HepG2 (cell line): ENCODE measurements around the gene ERP44. TPM values are rescaled to one million over a fixed set of nuclear protein-coding genes. Genes with fewer than 3 reads are reported as not detected.

Experiments used
- ATAC-seq: fragments of 200-7000 bp; cut with Tn5 transposase; 3 replicates; pipeline ENCODE4 v1.9.1; 2020; ENCODE audit warnings: mild to moderate bottlenecking, moderate library complexity
- BruUV-seq: library from RNA; stranded (reverse); fragments of 400-500 nt; replicated peaks from 2 replicates; lab custom pipeline; 2021; lab: Mats Ljungman, UMichigan
- CTCF ChIA-PET: fragments of 300-600 bp; formaldehyde crosslinking; extraction: SDS; loops from one replicate; lab custom pipeline; 2021; ENCODE audit warnings: low total read pairs, inconsistent platforms, low intra/inter-chr PET ratio; lab: Yijun Ruan, JAX
- POLR2A ChIA-PET: fragments of 350-600 bp; sonication (Branson Sonifier 250); formaldehyde crosslinking; loops from one replicate; lab custom pipeline; 2020; ENCODE audit warnings: antibody characterized with exemption, inconsistent platforms; lab: Yijun Ruan, JAX
- DNase-seq: peaks from one replicate; pipeline ENCODE4 v3.0.0-alpha.2; 2015; ENCODE audit warnings: low spot score
- FAIRE-seq: peaks from 3 replicates; lab custom pipeline; 2011; peaks lifted over from hg19 to GRCh38; lab: Jason Lieb, UNC
- H2AFZ ChIP-seq: one replicate; pipeline ENCODE4 v1.6.1; 2011; ENCODE audit warnings: low read length, inconsistent platforms
- H3K27ac ChIP-seq: fragments of 300-600 bp; 3 replicates; pipeline ENCODE4 v1.8.0; 2011; ENCODE audit warnings: mixed run types, mild to moderate bottlenecking, mixed read lengths, low read length, inconsistent platforms; ENCODE audit not compliant: insufficient read depth; ENCODE audit errors: extremely low read length
- H3K27me3 ChIP-seq, 2 experiments: fragments of 200-600 bp in 1 of 2; 2 replicates in 1 of 2; 3 replicates in 1 of 2; pipeline versions ENCODE4 v1.6.0 to v1.8.0; 2011; ENCODE audit warnings: low read length in 2 of 2, mild to moderate bottlenecking in 2 of 2, moderate library complexity in 2 of 2, inconsistent platforms in 1 of 2; ENCODE audit not compliant: insufficient read depth in 2 of 2, control insufficient read depth in 1 of 2
- H3K36me3 ChIP-seq, 2 experiments: fragments of 200-600 bp in 1 of 2; replicated peaks in 1 of 2; 2 replicates in 1 of 2; 3 replicates in 1 of 2; pipeline versions ENCODE4 v1.5.1 to v1.8.0; 2011; ENCODE audit warnings: low read length in 2 of 2, inconsistent platforms in 1 of 2; ENCODE audit not compliant: insufficient read depth in 2 of 2, control insufficient read depth in 1 of 2
- H3K4me1 ChIP-seq: 2 replicates; pipeline ENCODE4 v1.5.1; 2012; ENCODE audit warnings: low read length, inconsistent platforms; ENCODE audit not compliant: insufficient read depth
- H3K4me2 ChIP-seq: 2 replicates; pipeline ENCODE4 v1.6.0; 2011; ENCODE audit warnings: low read depth, low read length, inconsistent platforms
- H3K4me3 ChIP-seq, 3 experiments: fragments of 200-600 bp in 1 of 3; sonication (generic), shearing (Covaris generic) in 1 of 3; replicated peaks in 1 of 3; 2 replicates each; pipeline ENCODE4 v1.5.1; 2011 to 2016; ENCODE audit warnings: low read length in 3 of 3, inconsistent platforms in 2 of 3, low read depth in 2 of 3, mild to moderate bottlenecking in 2 of 3, control low read depth in 1 of 3, mixed read lengths in 1 of 3; ENCODE audit not compliant: insufficient read depth in 1 of 3
- H3K79me2 ChIP-seq: one replicate; pipeline ENCODE4 v1.6.1; 2011; ENCODE audit warnings: low read length, inconsistent platforms; ENCODE audit not compliant: insufficient read depth
- H3K9ac ChIP-seq: 2 replicates; pipeline ENCODE4 v1.6.0; 2011; ENCODE audit warnings: mild to moderate bottlenecking, low read depth, low read length, inconsistent platforms; ENCODE audit not compliant: insufficient read depth
- H3K9me3 ChIP-seq: 2 replicates; pipeline ENCODE4 v1.5.1; 2012; ENCODE audit warnings: mild to moderate bottlenecking, low read length
- H4K20me1 ChIP-seq: 2 replicates; pipeline ENCODE4 v1.6.0; 2011; ENCODE audit warnings: inconsistent platforms, mild to moderate bottlenecking, low read length, moderate library complexity; ENCODE audit not compliant: insufficient read depth
- BRCA1 ChIP-seq: sonication (generic); formaldehyde crosslinking; IDR thresholded peaks from 2 replicates; pipeline ENCODE4 v1.4.0; 2020; ENCODE audit warnings: missing genetic modification reagents
- KMT2A ChIP-seq: sonication (generic); formaldehyde crosslinking; IDR thresholded peaks from 2 replicates; pipeline ENCODE4 v1.4.0; 2020; ENCODE audit warnings: missing genetic modification reagents
- MIER3 ChIP-seq: IDR thresholded peaks from 2 replicates; pipeline ENCODE4 v1.6.1; 2016; ENCODE audit warnings: missing compliant biosample characterization, borderline replicate concordance
- NFIB ChIP-seq: sonication (generic); formaldehyde crosslinking; IDR thresholded peaks from 2 replicates; pipeline ENCODE4 v1.9.0; 2021; ENCODE audit warnings: missing genetic modification reagents, mild to moderate bottlenecking, borderline replicate concordance
- PHB2 ChIP-seq: fragments of 450-650 bp; IDR thresholded peaks from 2 replicates; pipeline ENCODE4 v1.6.1; 2018; ENCODE audit not compliant: partially characterized antibody
- STAG1 ChIP-seq: sonication (generic); formaldehyde crosslinking; IDR thresholded peaks from 2 replicates; pipeline ENCODE4 v1.4.0; 2020; ENCODE audit warnings: missing genetic modification reagents
- ZBTB8A ChIP-seq: sonication (generic); formaldehyde crosslinking; IDR thresholded peaks from 2 replicates; pipeline ENCODE4 v1.4.0; 2020; ENCODE audit warnings: mild to moderate bottlenecking, low read depth, missing genetic modification reagents, borderline replicate concordance
- ZFP41 ChIP-seq: sonication (generic); formaldehyde crosslinking; IDR thresholded peaks from 2 replicates; pipeline ENCODE4 v1.4.0; 2020; ENCODE audit warnings: mild to moderate bottlenecking, missing genetic modification reagents, borderline replicate concordance
- ZNF101 ChIP-seq: sonication (generic); formaldehyde crosslinking; IDR thresholded peaks from 2 replicates; pipeline ENCODE4 v1.4.0; 2020; ENCODE audit warnings: mild to moderate bottlenecking, low read depth, missing genetic modification reagents, borderline replicate concordance
- ZNF430 ChIP-seq: sonication (generic); formaldehyde crosslinking; IDR thresholded peaks from 2 replicates; pipeline ENCODE4 v1.9.0; 2021; ENCODE audit warnings: mild to moderate bottlenecking, missing genetic modification reagents
- ZNF737 ChIP-seq: sonication (generic); formaldehyde crosslinking; IDR thresholded peaks from 2 replicates; pipeline ENCODE4 v1.5.0; 2020; ENCODE audit warnings: missing genetic modification reagents, mild to moderate bottlenecking, borderline replicate concordance
- WGBS: methylation state at CpG from one replicate; pipeline ENCODE4 v1.1.6; 2017; ENCODE audit warnings: low lambda C conversion rate; 5-methylcytosine and 5-hydroxymethylcytosine counted together
- in situ Hi-C: cut with HindIII; loops from 2 replicates; pipeline ENCODE4 v1.10.0; 2017; ENCODE audit warnings: low pct_unique_long_range_greater_than_20kb; ENCODE audit not compliant: extremely low pct_ligation_motif_present
- intact Hi-C: fragments of 100-400 bp; cut with micrococcal nuclease; formaldehyde crosslinking; loops from one replicate; pipeline ENCODE4 v1.10.0; 2022; ENCODE audit not compliant: unreplicated experiment
- polyA plus RNA-seq, 8 experiments: library from polyadenylated mRNA; depleted of rRNA in 3 of 8; stranded (reverse) in 7 of 8; unstranded in 1 of 8; fragments of >200 nt; fragmentation: Illumina TruSeq in 4 of 8; extraction: Trizol in 4 of 8; gene quantifications; 2 replicates each; pipeline versions ENCODE4 v1.2.1 to v1.2.3, GENCODE V29; 2011 to 2016; ENCODE audit warnings: low read depth in 4 of 8, missing spikeins in 1 of 8, mixed read lengths in 1 of 8; ENCODE audit not compliant: insufficient read depth in 1 of 8
- total RNA-seq, 5 experiments: library from RNA; depleted of rRNA; stranded (reverse); fragments of >200 nt; fragmentation: Illumina TruSeq; extraction: Trizol; gene quantifications; 2 replicates each; pipeline ENCODE4 v1.2.3, GENCODE V29; 2016; ENCODE audit warnings: low read depth in 1 of 5
- TF ChIP-seq, protein P1 (sequence below): sonication (generic); formaldehyde crosslinking; IDR thresholded peaks from 2 replicates; pipeline ENCODE4 v1.5.0; 2020; ENCODE audit warnings: mild to moderate bottlenecking, missing genetic modification reagents
- TF ChIP-seq, protein P2 (sequence below): sonication (generic); formaldehyde crosslinking; IDR thresholded peaks from 2 replicates; pipeline ENCODE4 v1.4.0; 2020; ENCODE audit warnings: missing genetic modification reagents
- TF ChIP-seq, protein P3 (sequence below): sonication (generic); formaldehyde crosslinking; IDR thresholded peaks from 2 replicates; pipeline ENCODE4 v1.4.0; 2020; ENCODE audit warnings: missing genetic modification reagents; ENCODE audit errors: not compliant biosample characterization
- TF ChIP-seq, protein P4 (sequence below): sonication (generic); formaldehyde crosslinking; IDR thresholded peaks from 2 replicates; pipeline ENCODE4 v1.8.0; 2022; ENCODE audit warnings: low read depth, missing genetic modification reagents
- TF ChIP-seq, protein P5 (sequence below): sonication (generic); formaldehyde crosslinking; IDR thresholded peaks from 2 replicates; pipeline ENCODE4 v1.4.0; 2020; ENCODE audit warnings: missing genetic modification reagents

The ERP44 gene
- total and polyA plus RNA-seq, 2 of the 13 experiments (the other 11 are each of a cell fraction or from before 2014, with no cell fraction given), result 8.9 to 13.8 TPM

DNA sequence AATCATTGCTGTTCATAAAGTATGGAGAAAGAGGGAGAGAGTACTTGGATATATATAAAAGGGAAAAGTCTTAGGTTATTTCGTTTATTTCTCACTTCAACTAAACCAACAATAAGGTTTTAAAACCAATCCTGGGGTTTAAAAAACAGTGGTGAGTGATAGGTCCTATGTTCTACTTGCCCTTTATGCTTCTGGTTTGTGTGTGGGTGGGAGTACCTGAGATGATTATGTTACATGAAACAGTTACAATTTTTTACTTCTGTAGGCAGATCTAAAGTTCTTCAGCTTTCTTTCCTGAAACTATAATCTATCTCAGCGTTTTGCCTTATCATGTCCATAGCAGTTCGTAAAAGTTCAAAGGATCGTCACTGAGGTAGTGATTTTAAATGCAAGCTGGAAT lies 143.2 kb downstream of the ERP44 start:
- Histone ChIP-seq H3K27ac (no peak overlapping the region), H3K4me3 (no peak overlapping the region), H3K9ac (no peak overlapping the region), H3K79me2 (no peaks in the 10 kb centered on the region), H3K36me3 (peaks cover 0 to 16% of the 10 kb centered on the region in 2 experiments; a peak in 2 of 5 replicates), H3K9me3 (no peaks in the 10 kb centered on the region), H2AFZ (no peak overlapping the region), H3K4me2 (no peak overlapping the region), H3K27me3 (no peaks in the 10 kb centered on the region), H4K20me1 (no peaks in the 10 kb centered on the region), H3K4me1 (no peaks in the 10 kb centered on the region)
- FAIRE-seq, result no peak
- in situ Hi-C loops, result no loop called here
- no TSS peak for BruUV-seq
- WGBS, result 82% methylated on average over 4 of the region's 4 CpGs
- no peak for ATAC-seq
- ChIA-PET POLR2A (no interaction called here), CTCF (no interaction called here)
- DNase-seq, result no peak
- intact Hi-C loops, result no loop called here
- TF ChIP-seq NFIB (CRISPR knock-in tag), result no peak
- no peak for TF ChIP-seq ZNF430 (CRISPR knock-in tag)
- TF ChIP-seq MIER3 (CRISPR knock-in tag), result no peak
- no peak for TF ChIP-seq ZBTB8A
- TF ChIP-seq, protein P1, sequence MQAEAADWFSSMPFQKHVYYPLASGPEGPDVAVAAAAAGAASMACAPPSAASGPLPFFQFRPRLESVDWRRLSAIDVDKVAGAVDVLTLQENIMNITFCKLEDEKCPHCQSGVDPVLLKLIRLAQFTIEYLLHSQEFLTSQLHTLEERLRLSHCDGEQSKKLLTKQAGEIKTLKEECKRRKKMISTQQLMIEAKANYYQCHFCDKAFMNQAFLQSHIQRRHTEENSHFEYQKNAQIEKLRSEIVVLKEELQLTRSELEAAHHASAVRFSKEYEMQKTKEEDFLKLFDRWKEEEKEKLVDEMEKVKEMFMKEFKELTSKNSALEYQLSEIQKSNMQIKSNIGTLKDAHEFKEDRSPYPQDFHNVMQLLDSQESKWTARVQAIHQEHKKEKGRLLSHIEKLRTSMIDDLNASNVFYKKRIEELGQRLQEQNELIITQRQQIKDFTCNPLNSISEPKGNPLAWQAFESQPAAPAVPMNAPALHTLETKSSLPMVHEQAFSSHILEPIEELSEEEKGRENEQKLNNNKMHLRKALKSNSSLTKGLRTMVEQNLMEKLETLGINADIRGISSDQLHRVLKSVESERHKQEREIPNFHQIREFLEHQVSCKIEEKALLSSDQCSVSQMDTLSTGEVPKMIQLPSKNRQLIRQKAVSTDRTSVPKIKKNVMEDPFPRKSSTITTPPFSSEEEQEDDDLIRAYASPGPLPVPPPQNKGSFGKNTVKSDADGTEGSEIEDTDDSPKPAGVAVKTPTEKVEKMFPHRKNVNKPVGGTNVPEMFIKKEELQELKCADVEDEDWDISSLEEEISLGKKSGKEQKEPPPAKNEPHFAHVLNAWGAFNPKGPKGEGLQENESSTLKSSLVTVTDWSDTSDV, result no peak
- TF ChIP-seq ZNF737 (CRISPR knock-in tag), result no peak
- TF ChIP-seq ZFP41 (CRISPR knock-in tag), result no peak
- TF ChIP-seq ZNF101 (CRISPR knock-in tag), result no peak
- TF ChIP-seq, protein P2, sequence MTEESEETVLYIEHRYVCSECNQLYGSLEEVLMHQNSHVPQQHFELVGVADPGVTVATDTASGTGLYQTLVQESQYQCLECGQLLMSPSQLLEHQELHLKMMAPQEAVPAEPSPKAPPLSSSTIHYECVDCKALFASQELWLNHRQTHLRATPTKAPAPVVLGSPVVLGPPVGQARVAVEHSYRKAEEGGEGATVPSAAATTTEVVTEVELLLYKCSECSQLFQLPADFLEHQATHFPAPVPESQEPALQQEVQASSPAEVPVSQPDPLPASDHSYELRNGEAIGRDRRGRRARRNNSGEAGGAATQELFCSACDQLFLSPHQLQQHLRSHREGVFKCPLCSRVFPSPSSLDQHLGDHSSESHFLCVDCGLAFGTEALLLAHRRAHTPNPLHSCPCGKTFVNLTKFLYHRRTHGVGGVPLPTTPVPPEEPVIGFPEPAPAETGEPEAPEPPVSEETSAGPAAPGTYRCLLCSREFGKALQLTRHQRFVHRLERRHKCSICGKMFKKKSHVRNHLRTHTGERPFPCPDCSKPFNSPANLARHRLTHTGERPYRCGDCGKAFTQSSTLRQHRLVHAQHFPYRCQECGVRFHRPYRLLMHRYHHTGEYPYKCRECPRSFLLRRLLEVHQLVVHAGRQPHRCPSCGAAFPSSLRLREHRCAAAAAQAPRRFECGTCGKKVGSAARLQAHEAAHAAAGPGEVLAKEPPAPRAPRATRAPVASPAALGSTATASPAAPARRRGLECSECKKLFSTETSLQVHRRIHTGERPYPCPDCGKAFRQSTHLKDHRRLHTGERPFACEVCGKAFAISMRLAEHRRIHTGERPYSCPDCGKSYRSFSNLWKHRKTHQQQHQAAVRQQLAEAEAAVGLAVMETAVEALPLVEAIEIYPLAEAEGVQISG (CRISPR knock-in tag), result no peak
- TF ChIP-seq PHB2, result no peak
- TF ChIP-seq, protein P3, sequence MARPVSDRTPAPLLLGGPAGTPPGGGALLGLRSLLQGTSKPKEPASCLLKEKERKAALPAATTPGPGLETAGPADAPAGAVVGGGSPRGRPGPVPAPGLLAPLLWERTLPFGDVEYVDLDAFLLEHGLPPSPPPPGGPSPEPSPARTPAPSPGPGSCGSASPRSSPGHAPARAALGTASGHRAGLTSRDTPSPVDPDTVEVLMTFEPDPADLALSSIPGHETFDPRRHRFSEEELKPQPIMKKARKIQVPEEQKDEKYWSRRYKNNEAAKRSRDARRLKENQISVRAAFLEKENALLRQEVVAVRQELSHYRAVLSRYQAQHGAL (CRISPR knock-in tag), result no peak
- no peak for TF ChIP-seq STAG1 (CRISPR knock-in tag)
- no peak for TF ChIP-seq BRCA1 (CRISPR knock-in tag)
- TF ChIP-seq, protein P4, sequence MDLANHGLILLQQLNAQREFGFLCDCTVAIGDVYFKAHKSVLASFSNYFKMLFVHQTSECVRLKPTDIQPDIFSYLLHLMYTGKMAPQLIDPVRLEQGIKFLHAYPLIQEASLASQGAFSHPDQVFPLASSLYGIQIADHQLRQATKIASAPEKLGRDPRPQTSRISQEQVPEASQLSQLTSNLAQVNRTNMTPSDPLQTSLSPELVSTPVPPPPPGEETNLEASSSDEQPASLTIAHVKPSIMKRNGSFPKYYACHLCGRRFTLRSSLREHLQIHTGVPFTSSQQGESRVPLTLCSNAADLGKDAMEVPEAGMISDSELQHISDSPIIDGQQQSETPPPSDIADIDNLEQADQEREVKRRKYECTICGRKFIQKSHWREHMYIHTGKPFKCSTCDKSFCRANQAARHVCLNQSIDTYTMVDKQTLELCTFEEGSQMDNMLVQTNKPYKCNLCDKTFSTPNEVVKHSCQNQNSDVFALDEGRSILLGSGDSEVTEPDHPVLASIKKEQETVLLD (CRISPR knock-in tag), result no peak
- TF ChIP-seq KMT2A (CRISPR knock-in tag), result no peak
- TF ChIP-seq, protein P5, sequence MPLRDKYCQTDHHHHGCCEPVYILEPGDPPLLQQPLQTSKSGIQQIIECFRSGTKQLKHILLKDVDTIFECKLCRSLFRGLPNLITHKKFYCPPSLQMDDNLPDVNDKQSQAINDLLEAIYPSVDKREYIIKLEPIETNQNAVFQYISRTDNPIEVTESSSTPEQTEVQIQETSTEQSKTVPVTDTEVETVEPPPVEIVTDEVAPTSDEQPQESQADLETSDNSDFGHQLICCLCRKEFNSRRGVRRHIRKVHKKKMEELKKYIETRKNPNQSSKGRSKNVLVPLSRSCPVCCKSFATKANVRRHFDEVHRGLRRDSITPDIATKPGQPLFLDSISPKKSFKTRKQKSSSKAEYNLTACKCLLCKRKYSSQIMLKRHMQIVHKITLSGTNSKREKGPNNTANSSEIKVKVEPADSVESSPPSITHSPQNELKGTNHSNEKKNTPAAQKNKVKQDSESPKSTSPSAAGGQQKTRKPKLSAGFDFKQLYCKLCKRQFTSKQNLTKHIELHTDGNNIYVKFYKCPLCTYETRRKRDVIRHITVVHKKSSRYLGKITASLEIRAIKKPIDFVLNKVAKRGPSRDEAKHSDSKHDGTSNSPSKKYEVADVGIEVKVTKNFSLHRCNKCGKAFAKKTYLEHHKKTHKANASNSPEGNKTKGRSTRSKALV (CRISPR knock-in tag), result no peak
